Motor neuron (in vitro differentiated cells): Measurements from ENCODE around the gene EGLN1. TPM values are rescaled to one million over a fixed set of nuclear protein-coding genes. Genes with fewer than 3 reads are reported as not detected.

Source experiments
- ATAC-seq, 8 experiments: fragments of 200-7000 bp; cut with Tn5 transposase; replicated peaks in 6 of 8; 2 replicates each; pipeline ENCODE4 v1.8.0; 2021; ENCODE audit warnings: mild to moderate bottlenecking in 8 of 8, moderate library complexity in 8 of 8
- H3K27ac ChIP-seq, 2 donors: fragments of 250-450 bp; sonication (Bioruptor Pico); 2 replicates each; pipeline ENCODE4 v1.9.0; 2021; ENCODE audit warnings: antibody characterized with exemption in 2 of 2, mild to moderate bottlenecking in 2 of 2, moderate library complexity in 1 of 2
- H3K4me1 ChIP-seq, 2 donors: fragments of 250-450 bp; sonication (Bioruptor Pico); replicated peaks in 1 of 2; 2 replicates each; pipeline ENCODE4 v1.6.1; 2021; ENCODE audit warnings: antibody characterized with exemption in 2 of 2, mild to moderate bottlenecking in 2 of 2, moderate library complexity in 1 of 2
- H3K4me3 ChIP-seq, 5 donors: fragments of 250-450 bp; sonication (Bioruptor Pico); 2 replicates each; pipeline ENCODE4 v1.9.0; 2021; ENCODE audit warnings: antibody characterized with exemption in 5 of 5, mild to moderate bottlenecking in 5 of 5, moderate library complexity in 4 of 5
- WGBS, 10 experiments: fragments of 450-650 bp; shearing (Covaris generic); methylation state at CpG; one replicate each; pipeline ENCODE4 v1.0.0; 2022; 5-methylcytosine and 5-hydroxymethylcytosine counted together
- in situ Hi-C, 9 experiments: fragments of 400-800 bp; cut with MboI; loops; one replicate each; pipeline ENCODE4 v1.15.0; 2021; ENCODE audit warnings: low sequenced_read_pairs in 9 of 9, low pct_unique_long_range_greater_than_20kb in 2 of 9; ENCODE audit not compliant: unreplicated experiment in 9 of 9
- total RNA-seq, 8 experiments: library from RNA; unstranded; fragments of 300-600 nt; gene quantifications; 2 replicates each; pipeline versions ENCODE4 v1.2.3 to v1.2.4, GENCODE V29; 2022

Gene EGLN1
- total RNA-seq, 8 experiments from 2014 or later, result 14.8 to 46.5 (median 35.4) TPM

DNA sequence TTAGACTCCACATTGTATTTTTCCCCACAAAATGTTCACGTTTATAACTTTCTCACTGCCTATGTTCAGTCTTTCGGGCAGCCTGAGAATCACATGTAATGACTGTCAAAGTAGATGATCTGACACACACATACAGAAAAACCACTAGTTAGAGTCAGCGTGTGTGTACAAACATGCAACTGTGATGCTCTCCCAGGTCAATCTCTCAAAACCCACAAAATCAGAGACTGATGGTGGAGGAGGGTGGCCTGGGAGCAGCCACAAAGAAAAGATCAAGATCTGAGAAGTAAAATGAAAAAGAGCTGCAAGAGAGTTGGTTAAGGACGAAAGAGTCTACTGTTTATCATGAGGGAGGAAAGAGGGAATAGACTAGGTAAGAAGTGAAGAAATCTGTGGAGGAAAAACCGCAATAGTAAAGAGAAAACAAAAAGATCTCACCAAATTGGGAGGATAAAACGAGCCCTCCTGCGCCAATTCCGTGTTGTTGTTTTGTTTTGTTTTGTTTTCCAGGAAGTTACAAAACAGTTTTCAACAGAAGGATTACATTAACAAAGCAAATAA, 2.3 kb downstream of the EGLN1 start:
- in situ Hi-C loops, result no loop called here
- Histone ChIP-seq H3K4me3 (peak overlapping the region; percentile 65 to 80 (median 71)), H3K27ac (no peak overlapping the region), H3K4me1 (peaks cover 33 to 35% of the 10 kb centered on the region in 2 donors)
- no peak for ATAC-seq
- WGBS, 10 experiments, result 0 to 12% (median 4%) methylated on average over 5 to 8 of the region's 8 CpGs

GRCh38 chr1:231419147-231419546, 2.9 kb downstream of the EGLN1 start:
- peak overlapping the region; percentile 65 to 80 (median 71) for H3K4me3 ChIP-seq
- H3K4me1 ChIP-seq, result peaks cover 40 to 42% of the 10 kb centered on the region in 2 donors
- WGBS, 10 experiments, result 17 to 100% (median 48%) methylated on average over 1 of the region's 1 CpG
- no peak for ATAC-seq
- in situ Hi-C loops, result no loop called here
- no peak overlapping the region for H3K27ac ChIP-seq

- 25 to 77% (median 54%) methylated on average over 2 to 4 of the region's 4 CpGs for WGBS, 10 experiments
- ATAC-seq, result no peak
- H3K4me1 ChIP-seq, result peaks cover 41 to 44% of the 10 kb centered on the region in 2 donors
- H3K27ac ChIP-seq, result no peak overlapping the region
- peak overlapping the region; percentile 65 to 80 (median 71) for H3K4me3 ChIP-seq
- in situ Hi-C loops, result no loop called here
These were observed 3.4 kb downstream of the EGLN1 start for GRCh38 chr1:231418741-231419107.

DNA sequence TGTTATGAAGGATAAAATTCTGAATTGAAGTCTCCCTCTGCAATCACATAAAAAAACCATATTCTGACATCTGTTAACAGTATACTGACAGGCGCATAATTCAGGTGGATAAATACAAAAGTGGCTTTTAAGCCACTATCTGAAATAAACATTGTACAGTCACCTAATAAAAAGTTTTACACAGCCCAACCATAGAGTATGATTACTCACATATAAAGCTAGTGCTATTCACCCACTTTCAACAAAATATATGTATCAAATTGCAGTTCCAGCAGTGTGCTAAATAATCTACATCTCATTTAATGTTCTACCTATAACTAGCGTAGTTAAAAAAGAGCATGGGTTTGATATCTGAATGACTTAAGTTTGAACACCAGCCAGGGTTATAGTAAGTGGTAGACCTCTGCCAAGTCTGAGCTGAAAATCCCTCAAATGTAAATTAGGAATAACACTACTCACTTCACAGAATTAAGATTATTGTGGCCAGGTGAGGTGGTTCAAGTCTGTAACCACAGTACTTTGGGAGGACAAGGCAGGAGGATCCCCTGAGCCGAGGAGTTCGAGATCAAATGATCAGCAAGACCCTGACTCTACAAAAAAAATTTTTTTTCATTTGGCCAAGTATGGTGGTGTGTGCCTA, 3.9 kb downstream of the EGLN1 start:
- no peak for ATAC-seq
- Histone ChIP-seq H3K27ac (no peak overlapping the region), H3K4me3 (peak overlapping the region; percentile 65 to 80 (median 71)), H3K4me1 (peaks cover 40 to 44% of the 10 kb centered on the region in 2 donors)
- WGBS, 10 experiments, result 80 to 100% (median 93%) methylated on average over 1 to 4 of the region's 4 CpGs
- in situ Hi-C loops, result no loop called here

DNA sequence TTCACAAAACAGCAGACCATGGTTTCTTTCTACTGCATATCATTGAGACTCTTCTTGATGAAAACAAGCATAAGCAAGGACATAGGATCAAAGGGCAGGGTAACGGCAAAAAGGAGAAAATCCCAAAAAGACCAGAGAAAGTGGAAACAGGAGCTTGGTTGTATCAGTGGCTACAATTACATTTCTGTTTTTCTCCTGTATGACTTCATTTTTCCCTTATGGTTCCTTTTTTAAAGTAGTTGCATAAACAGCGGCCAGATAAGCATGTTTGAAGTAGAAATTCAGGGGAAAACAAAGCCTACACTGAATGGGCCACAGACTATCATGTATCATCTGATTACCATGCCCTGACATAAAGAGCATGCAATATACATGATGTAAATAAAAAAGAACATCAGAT, 4.6 kb downstream of the EGLN1 start:
- WGBS, 10 experiments, result 20 to 100% (median 57%) methylated on average over 1 to 2 of the region's 2 CpGs; no CpG with 5 or more reads in 1 of the 10 experiments
- no peak overlapping the region for H3K27ac ChIP-seq
- in situ Hi-C loops, result no loop called here
- ATAC-seq, result no peak
- H3K4me1 ChIP-seq, result peaks cover 39 to 44% of the 10 kb centered on the region in 2 donors
- H3K4me3 ChIP-seq, result peak overlapping the region; percentile 65 to 80 (median 71)

DNA sequence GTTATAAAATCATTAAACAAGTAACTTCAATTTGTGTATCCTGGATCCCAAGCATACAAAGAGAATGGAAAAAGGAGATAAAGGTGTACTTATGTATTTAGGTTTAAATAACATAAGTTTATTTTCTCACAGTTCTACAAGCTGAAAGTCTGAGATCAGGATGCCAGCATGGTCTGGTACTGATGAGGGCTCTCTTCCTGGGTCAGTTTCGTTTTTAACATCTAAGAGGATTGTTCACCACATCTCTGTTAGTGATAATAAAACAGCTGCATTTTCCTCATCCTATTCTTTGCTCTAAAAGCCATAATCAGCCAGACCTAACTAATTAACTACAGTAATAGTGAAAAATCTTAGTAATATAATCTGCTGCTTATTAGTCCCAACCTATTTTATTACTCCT, 5.2 kb downstream of the EGLN1 start:
- peak overlapping the region in 2 of 5 donors; percentile 65 to 72 for H3K4me3 ChIP-seq
- no peak for ATAC-seq
- 0 to 100% (median 49%) methylated on average over 1 of the region's 1 CpG; no CpG with 5 or more reads in 2 of the 10 experiments for WGBS, 10 experiments
- no peak overlapping the region for H3K27ac ChIP-seq
- peaks cover 44% of the 10 kb centered on the region in 2 donors for H3K4me1 ChIP-seq
- in situ Hi-C loops, result no loop called here

GRCh38 chr1:231415018-231415583, 7.0 kb downstream of the EGLN1 start:
- H3K4me1 ChIP-seq, result peaks cover 48 to 52% of the 10 kb centered on the region in 2 donors
- H3K4me3 ChIP-seq, result no peak overlapping the region
- ATAC-seq, result no peak
- WGBS, 10 experiments, result 77 to 100% (median 95%) methylated on average over 1 to 5 of the region's 5 CpGs
- no peak overlapping the region for H3K27ac ChIP-seq
- in situ Hi-C loops, result no loop called here

DNA sequence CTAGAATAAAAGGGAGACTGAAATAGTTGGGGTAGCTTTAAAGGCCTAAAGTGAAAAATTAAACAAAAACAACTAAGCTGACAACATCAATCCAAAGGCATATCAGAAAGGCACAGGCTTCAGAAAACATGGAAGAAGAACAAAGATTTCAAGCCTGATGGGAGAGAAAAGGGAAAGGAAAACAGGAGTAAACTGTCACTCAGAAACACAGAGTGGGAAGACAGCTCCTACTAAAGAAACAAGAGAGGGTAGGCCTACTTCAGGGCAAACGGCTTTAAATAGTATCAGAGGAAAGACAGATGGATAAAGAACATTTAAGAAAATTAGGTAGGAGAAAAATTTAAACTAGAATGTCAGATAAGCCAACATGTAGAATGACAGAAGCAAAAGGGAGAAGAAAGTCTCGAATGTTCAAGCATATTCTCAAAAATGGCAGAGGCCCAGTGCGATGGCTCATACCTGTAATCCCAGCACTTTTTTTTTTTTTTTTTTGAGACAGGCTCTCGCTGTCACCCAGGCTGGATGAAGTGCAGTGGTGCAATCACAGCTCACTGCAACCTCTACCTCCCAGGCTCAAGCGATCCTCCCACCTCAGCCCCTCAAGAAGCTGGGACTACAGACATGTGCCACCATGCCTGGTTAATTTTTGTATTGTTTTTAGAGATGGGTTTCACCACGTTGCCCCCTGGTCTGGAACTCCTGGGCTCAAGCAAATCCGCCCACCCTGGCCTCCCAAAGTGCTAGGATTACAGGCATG, 7.6 kb downstream of the EGLN1 start:
- Histone ChIP-seq H3K4me3 (no peak overlapping the region), H3K27ac (no peak overlapping the region), H3K4me1 (peaks cover 48 to 52% of the 10 kb centered on the region in 2 donors)
- 79 to 97% (median 89%) methylated on average over 2 to 7 of the region's 7 CpGs for WGBS, 10 experiments
- in situ Hi-C loops, result no loop called here
- peak in 5 of 8 experiments; percentile 39 to 65 (median 54) for ATAC-seq

- Histone ChIP-seq H3K27ac (no peak overlapping the region), H3K4me1 (peaks cover 48 to 55% of the 10 kb centered on the region in 2 donors), H3K4me3 (no peak overlapping the region)
- in situ Hi-C loops, result no loop called here
- no peak for ATAC-seq
- WGBS, 10 experiments, result 87 to 100% (median 98%) methylated on average over 1 to 2 of the region's 2 CpGs; no CpG with 5 or more reads in 1 of the 10 experiments
These were observed 8.4 kb downstream of the EGLN1 start for GRCh38 chr1:231413749-231414082.

- ATAC-seq, result no peak
- WGBS, 10 experiments, result 80 to 100% (median 91%) methylated on average over 1 to 2 of the region's 2 CpGs; no CpG with 5 or more reads in 3 of the 10 experiments
- Histone ChIP-seq H3K4me3 (no peak overlapping the region), H3K27ac (no peak overlapping the region), H3K4me1 (peaks cover 25 to 46% of the 10 kb centered on the region in 2 donors)
- in situ Hi-C loops, result no loop called here
These were observed 11.0 kb downstream of the EGLN1 start for GRCh38 chr1:231411036-231411531.

GRCh38 chr1:231410036-231410612, 12.0 kb downstream of the EGLN1 start:
- in situ Hi-C loops, result no loop called here
- Histone ChIP-seq H3K4me3 (no peak overlapping the region), H3K27ac (no peak overlapping the region), H3K4me1 (peaks cover 16 to 37% of the 10 kb centered on the region in 2 donors)
- WGBS, 10 experiments, result 60 to 100% (median 92%) methylated on average over 1 to 2 of the region's 2 CpGs; no CpG with 5 or more reads in 2 of the 10 experiments
- ATAC-seq, result no peak

GRCh38 chr1:231408528-231409094, 13.5 kb downstream of the EGLN1 start:
- Histone ChIP-seq H3K4me1 (peaks cover 4 to 25% of the 10 kb centered on the region in 2 donors), H3K27ac (no peak overlapping the region), H3K4me3 (no peak overlapping the region)
- 44 to 97% (median 76%) methylated on average over 2 to 6 of the region's 6 CpGs; no CpG with 5 or more reads in 1 of the 10 experiments for WGBS, 10 experiments
- ATAC-seq, result no peak
- in situ Hi-C loops, result no loop called here
